Colonic mucosa (tissue), 4 donors: ENCODE measurements around the gene SNAPC4. TPM values are rescaled to one million over a fixed set of nuclear protein-coding genes. Genes with fewer than 3 reads are reported as not detected.

Experiments used
- DNase-seq: peaks from one replicate; pipeline ENCODE4 v3.0.0-alpha.2; 2020
- H3K27ac ChIP-seq: fragments of 200-600 bp; one replicate; pipeline ENCODE4 v1.8.0; 2021
- H3K27me3 ChIP-seq: fragments of 200-600 bp; one replicate; pipeline ENCODE4 v1.8.0; 2021
- H3K36me3 ChIP-seq: fragments of 200-600 bp; one replicate; pipeline ENCODE4 v1.8.0; 2021
- H3K4me1 ChIP-seq: fragments of 200-600 bp; one replicate; pipeline ENCODE4 v1.8.0; 2021; ENCODE audit warnings: mild to moderate bottlenecking
- H3K4me3 ChIP-seq: fragments of 200-600 bp; one replicate; pipeline ENCODE4 v1.8.0; 2021
- H3K9ac ChIP-seq, 2 donors: one replicate each; pipeline ENCODE4 v1.7.0; 2013; ENCODE audit warnings: control low read depth in 2 of 2, low read depth in 2 of 2, low read length in 2 of 2
- H3K9me3 ChIP-seq: fragments of 200-600 bp; one replicate; pipeline ENCODE4 v1.8.0; 2021
- intact Hi-C: fragments of 100-400 bp; cut with DNase I; formaldehyde crosslinking; loops from one replicate; pipeline ENCODE4 v1.14.1; 2022
- total RNA-seq, 2 donors: library from RNA; stranded (reverse); fragmentation: NEBNext Ultra II Directional in 1 of 2; extraction: Animal tissue kit (Norgen Biotek cat#: 25700) in 1 of 2; gene quantifications; one replicate each; pipeline ENCODE4 v1.2.1, GENCODE V29; 2021
- TF ChIP-seq, protein P1 (sequence below): fragments of 200-600 bp; IDR thresholded peaks from one replicate; pipeline ENCODE4 v1.8.0; 2022; ENCODE audit warnings: antibody characterized with exemption, mild to moderate bottlenecking
- donor health status: healthy.
- donor health status: DM: no; HTN: no; CAD: no.
- donor health status: DM: no; HTN: no; CAD: no.

The SNAPC4 gene
- total RNA-seq, 2 donors from 2014 or later = 6.0 to 9.7 TPM

DNA sequence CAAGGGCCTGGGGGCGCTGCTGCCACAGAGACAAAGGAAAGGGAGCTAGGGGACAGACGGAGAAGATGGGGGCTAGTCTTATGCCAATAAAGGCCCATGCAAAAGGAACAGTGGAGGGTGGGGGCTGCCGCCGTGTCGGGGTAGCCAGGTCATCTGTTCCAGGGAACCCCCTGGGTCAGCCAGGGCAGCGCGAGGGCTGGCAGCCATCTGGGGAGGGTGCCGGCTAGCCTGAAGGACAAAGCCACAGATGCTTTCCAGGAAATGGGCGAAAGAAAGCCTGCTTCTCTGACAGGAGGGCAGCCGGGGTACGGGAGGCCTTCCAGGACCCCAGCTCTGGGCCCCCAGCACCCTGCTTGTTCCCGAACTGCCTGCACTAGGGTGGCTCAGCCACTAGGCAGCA, 24.9 kb downstream of the SNAPC4 start:
- no peaks in the 10 kb centered on the region for H3K9me3 ChIP-seq
- no peak overlapping the region for H3K27ac ChIP-seq
- H3K27me3 ChIP-seq = no peaks in the 10 kb centered on the region
- H3K4me1 ChIP-seq = no peaks in the 10 kb centered on the region
- intact Hi-C loops = no loop called here
- no peak for DNase-seq
- TF ChIP-seq, protein P1, sequence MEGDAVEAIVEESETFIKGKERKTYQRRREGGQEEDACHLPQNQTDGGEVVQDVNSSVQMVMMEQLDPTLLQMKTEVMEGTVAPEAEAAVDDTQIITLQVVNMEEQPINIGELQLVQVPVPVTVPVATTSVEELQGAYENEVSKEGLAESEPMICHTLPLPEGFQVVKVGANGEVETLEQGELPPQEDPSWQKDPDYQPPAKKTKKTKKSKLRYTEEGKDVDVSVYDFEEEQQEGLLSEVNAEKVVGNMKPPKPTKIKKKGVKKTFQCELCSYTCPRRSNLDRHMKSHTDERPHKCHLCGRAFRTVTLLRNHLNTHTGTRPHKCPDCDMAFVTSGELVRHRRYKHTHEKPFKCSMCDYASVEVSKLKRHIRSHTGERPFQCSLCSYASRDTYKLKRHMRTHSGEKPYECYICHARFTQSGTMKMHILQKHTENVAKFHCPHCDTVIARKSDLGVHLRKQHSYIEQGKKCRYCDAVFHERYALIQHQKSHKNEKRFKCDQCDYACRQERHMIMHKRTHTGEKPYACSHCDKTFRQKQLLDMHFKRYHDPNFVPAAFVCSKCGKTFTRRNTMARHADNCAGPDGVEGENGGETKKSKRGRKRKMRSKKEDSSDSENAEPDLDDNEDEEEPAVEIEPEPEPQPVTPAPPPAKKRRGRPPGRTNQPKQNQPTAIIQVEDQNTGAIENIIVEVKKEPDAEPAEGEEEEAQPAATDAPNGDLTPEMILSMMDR = no peak
- no peak overlapping the region for H3K9ac ChIP-seq
- H3K4me3 ChIP-seq = no peak overlapping the region
- H3K36me3 ChIP-seq = no peaks in the 10 kb centered on the region

DNA sequence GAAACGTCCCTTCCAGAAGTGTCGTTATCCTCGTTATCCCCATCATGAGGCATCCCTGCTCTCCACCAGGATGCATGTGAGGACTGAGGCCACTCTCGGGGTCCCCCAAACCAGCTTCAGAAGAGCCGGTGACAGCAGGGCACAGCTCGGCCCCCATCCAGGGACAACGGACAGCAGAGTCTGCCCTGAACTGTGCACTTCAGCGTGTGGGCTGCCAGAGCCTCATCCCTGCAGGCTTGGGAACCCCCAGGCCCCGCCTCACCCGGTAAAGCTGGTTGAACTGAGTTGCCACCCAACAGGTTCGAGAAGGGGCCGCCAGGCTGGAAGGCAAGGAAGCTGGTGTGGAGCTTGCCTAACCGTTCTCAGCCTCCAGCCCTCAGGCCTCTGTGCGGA, 25.8 kb downstream of the SNAPC4 start:
- TF ChIP-seq, protein P1 = no peak
- Histone ChIP-seq H3K27me3 (no peaks in the 10 kb centered on the region), H3K4me3 (no peak overlapping the region), H3K4me1 (no peaks in the 10 kb centered on the region), H3K9ac (peak overlapping the region in 1 of 2 donors; percentile 12), H3K36me3 (no peaks in the 10 kb centered on the region), H3K27ac (no peak overlapping the region), H3K9me3 (no peaks in the 10 kb centered on the region)
- no peak for DNase-seq
- intact Hi-C loops = no loop called here

DNA sequence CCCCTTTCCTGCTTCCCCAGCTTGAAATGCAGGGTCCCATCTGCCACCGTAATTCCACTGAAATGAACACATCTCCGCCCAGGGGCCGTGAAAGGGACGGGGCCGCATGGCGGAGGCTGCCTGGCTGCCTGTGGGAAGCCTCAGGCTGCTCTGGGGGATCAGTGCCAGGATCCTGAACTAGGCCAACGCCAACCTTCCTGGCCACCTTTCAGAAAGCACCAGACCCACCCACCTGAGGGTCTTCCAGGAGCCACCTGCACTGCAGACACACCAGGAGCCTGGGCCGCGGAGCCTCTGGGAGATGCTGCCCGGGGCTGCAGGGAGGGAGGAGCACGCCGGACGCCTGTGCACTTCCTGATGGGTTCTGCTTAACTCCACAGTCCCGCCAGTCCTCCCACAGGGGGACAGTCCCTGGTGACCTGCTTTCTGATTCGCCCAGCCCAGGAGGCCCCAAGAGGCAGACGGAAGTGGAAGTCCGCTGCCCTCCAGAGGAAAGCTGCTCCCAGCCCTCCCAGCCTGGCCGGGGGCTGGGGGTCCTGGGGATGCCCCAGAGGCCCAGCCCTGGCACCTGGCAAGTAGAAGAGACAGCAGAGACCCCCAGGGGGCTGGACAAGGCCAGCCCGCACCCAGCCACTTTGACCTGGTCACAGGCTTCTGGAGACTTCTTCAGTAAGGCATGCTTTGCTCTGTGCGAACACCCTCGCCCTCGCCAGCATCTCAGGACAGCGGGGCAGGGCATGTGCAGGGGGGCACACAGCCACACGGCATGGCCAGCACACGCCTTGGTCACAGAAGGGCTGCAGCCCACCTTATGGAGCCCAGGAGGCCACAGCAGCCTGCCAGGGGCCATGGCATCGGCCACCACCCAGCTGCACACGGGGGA, 26.4 kb downstream of the SNAPC4 start, which contains the start of gene CARD9:
Gene CARD9, minus strand, starts transcription at position 370 of the 883 bp plus-strand sequence. CDS start 1,591 bp downstream, outside the sequence.
- DNase-seq = no peak
- Histone ChIP-seq H3K36me3 (no peaks in the 10 kb centered on the region), H3K27me3 (no peaks in the 10 kb centered on the region), H3K4me3 (peak within 1 kb of the TSS; percentile 5), H3K4me1 (no peaks in the 10 kb centered on the region), H3K27ac (no peak within 1 kb of the TSS), H3K9me3 (no peaks in the 10 kb centered on the region), H3K9ac (peak within 1 kb of the TSS; percentile 2 to 12)
- intact Hi-C loops = no loop called here
- TF ChIP-seq, protein P1 = no peak

DNA sequence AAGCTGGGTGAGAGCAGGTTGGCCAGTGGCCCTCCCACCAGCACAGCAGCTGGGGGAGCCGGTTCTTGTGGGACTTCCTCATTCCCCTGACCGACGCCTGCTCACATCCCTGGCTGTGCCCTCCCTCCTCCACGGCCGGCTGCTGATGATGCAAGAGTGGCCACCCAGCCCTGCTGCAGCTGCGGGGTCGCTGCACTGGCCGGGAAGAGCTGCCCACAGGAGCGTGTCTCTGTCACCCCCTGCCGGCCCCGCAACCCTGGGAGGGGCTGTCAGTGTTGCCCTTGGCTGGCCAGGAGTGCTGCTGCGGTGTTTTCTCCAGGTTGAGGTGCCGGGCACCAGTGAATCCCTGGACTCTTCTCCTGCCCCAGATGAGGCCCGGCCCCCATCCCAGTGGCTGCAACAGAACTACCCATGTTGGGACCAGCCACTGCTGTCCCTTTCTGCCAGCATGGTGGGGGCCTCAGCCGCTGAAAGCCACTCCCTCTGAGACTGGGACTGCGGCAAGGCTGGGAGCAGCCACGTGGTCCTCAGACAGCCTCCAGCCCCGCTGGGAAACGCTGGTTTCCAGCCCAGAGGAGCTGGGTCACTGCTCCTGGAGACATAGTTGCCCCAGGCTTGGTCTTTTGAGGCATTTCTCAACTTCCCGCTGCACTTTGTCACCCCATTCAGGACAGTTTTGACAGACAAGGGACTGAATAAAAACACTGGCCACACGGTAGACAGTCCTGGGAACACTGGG, 27.2 kb downstream of the SNAPC4 start:
- TF ChIP-seq, protein P1 = no peak
- peak overlapping the region in 1 of 2 donors; percentile 2 for H3K9ac ChIP-seq
- H3K27ac ChIP-seq = no peak overlapping the region
- peak; percentile 44 for DNase-seq
- peak overlapping the region; percentile 5 for H3K4me3 ChIP-seq
- intact Hi-C loops = no loop called here
- no peaks in the 10 kb centered on the region for H3K4me1 ChIP-seq
- H3K9me3 ChIP-seq = no peaks in the 10 kb centered on the region
- H3K27me3 ChIP-seq = no peaks in the 10 kb centered on the region
- no peaks in the 10 kb centered on the region for H3K36me3 ChIP-seq

DNA sequence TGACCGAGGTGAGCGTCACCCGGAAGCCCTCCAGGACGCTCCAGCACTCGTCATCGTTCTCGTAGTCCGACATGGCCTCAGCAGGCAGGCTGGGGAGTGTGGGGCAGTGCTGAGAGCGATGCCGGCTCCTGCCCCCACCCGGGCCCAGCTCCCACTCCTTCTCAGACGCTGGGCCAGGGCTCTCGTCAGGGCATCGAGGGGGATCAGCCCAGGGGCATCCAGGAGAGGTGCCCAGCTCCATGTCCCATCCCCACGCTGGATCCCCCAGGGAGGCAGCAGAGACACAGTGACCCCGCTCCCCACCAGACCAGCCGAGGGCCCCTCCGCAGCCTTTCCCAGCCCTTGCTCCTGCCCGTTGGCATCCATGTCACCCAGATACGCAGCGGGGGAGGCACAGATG, 28.0 kb downstream of the SNAPC4 start:
- Histone ChIP-seq H3K4me3 (no peak overlapping the region), H3K9me3 (no peaks in the 10 kb centered on the region), H3K36me3 (no peaks in the 10 kb centered on the region), H3K9ac (no peak overlapping the region), H3K4me1 (no peaks in the 10 kb centered on the region), H3K27me3 (no peaks in the 10 kb centered on the region), H3K27ac (no peak overlapping the region)
- TF ChIP-seq, protein P1 = no peak
- intact Hi-C loops = no loop called here
- DNase-seq = no peak
